ENCODE measurements around the gene F8.

DNA sequence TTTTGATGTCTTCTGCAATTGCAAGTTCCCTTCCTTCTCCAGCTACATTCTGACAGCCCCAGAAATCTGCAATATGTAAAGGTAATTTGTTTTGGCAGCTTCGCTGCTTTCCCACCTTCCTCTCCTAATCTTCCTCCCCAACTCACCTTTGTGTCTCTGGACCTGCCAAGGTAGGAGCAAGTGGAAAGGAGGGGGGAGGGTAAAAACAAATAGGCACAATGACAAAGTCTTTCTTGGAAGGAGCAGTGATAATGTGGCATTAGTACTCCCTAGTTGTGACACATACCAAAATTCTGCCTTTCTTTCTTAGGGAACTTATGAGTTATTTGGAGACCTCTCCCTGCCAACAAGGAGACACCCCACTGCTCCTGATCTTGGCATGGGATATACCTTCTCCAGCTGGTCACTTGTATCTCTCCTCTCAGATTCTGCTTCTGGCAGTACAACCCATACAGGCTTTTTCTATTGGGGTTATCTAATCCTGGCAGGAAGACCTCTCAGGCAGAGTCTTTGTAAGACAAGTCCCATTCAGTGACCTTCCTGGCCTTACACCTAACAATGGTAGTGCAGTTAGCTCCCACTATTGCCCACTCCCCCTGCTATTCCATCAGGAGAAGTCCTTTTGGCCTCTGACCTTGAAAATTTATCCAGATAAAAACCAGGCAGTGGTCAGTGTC lies 24.2 kb downstream of the F8 start:
- no peak for TF ChIP-seq REST (IDR thresholded peaks at IDR 0.05; ENCODE audit: low read depth)
- no peak for TF ChIP-seq MAX (IDR thresholded peaks at IDR 0.05)
- TF ChIP-seq, protein P1, sequence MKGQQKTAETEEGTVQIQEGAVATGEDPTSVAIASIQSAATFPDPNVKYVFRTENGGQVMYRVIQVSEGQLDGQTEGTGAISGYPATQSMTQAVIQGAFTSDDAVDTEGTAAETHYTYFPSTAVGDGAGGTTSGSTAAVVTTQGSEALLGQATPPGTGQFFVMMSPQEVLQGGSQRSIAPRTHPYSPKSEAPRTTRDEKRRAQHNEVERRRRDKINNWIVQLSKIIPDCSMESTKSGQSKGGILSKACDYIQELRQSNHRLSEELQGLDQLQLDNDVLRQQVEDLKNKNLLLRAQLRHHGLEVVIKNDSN (IDR thresholded peaks at IDR 0.05), result no peak
- no peak for TF ChIP-seq FOXM1 (IDR thresholded peaks at IDR 0.05; ENCODE audit: borderline replicate concordance, low read depth)
- TF ChIP-seq EP300 (IDR thresholded peaks at IDR 0.05; ENCODE audit: borderline replicate concordance), result no peak
- TF ChIP-seq ZBTB7A (IDR thresholded peaks at IDR 0.05; ENCODE audit: low read depth), result no peak
- TF ChIP-seq TEAD4 (IDR thresholded peaks at IDR 0.05), result no peak
